CD4-positive, alpha-beta T cell (primary cell): ENCODE data around the gene ABCB9. TPM values are rescaled to one million over a fixed set of nuclear protein-coding genes. Genes with fewer than 3 reads are reported as not detected.

Source experiments
- ATAC-seq: fragments of 200-7000 bp; cut with Tn5 transposase; one replicate; pipeline ENCODE4 v1.10.0; 2022; ENCODE audit warnings: mild to moderate bottlenecking; ENCODE audit not compliant: poor library complexity
- CTCF ChIA-PET: fragments of 350-600 bp; sonication (Branson Sonifier 250); formaldehyde crosslinking; loops from one replicate; lab custom pipeline; 2021; ENCODE audit warnings: antibody characterized with exemption, inconsistent platforms; lab: Charles Lee
- POLR2A ChIA-PET: fragments of 350-600 bp; sonication (Branson Sonifier 250); formaldehyde crosslinking; loops from one replicate; lab custom pipeline; 2021; ENCODE audit warnings: antibody characterized with exemption, inconsistent platforms; lab: Charles Lee
- DNase-seq, 14 experiments: peaks; one replicate each; pipeline ENCODE4 v3.0.0-alpha.2; 2013 to 2020; ENCODE audit warnings: mixed read lengths in 2 of 14
- H3K27ac ChIP-seq, 2 donors: one replicate each; pipeline versions ENCODE4 v1.5.1 to v1.7.0; 2013; ENCODE audit warnings: low read length in 2 of 2, low read depth in 1 of 2, mild to moderate bottlenecking in 1 of 2
- H3K27me3 ChIP-seq, 2 experiments: 1 replicate in 1 of 2; 2 replicates in 1 of 2; pipeline versions ENCODE4 v1.6.1 to v1.7.0; 2013; ENCODE audit warnings: low read length in 2 of 2, control low read depth in 1 of 2, mild to moderate bottlenecking in 1 of 2, moderate library complexity in 1 of 2; ENCODE audit not compliant: insufficient read depth in 2 of 2, control insufficient read depth in 1 of 2
- H3K36me3 ChIP-seq: one replicate; pipeline ENCODE4 v1.6.1; 2013; ENCODE audit warnings: low read length, control low read depth; ENCODE audit not compliant: insufficient read depth
- H3K4me1 ChIP-seq: one replicate; pipeline ENCODE4 v1.6.1; 2013; ENCODE audit warnings: low read length, control low read depth; ENCODE audit not compliant: insufficient read depth
- H3K4me3 ChIP-seq: one replicate; pipeline ENCODE4 v1.5.1; 2013; ENCODE audit warnings: mild to moderate bottlenecking, low read length, moderate library complexity
- H3K9me3 ChIP-seq, 2 experiments: 1 replicate in 1 of 2; 2 replicates in 1 of 2; pipeline versions ENCODE4 v1.6.1 to v1.7.0; 2013; ENCODE audit warnings: low read length in 2 of 2, mild to moderate bottlenecking in 2 of 2, control low read depth in 1 of 2, moderate library complexity in 1 of 2; ENCODE audit not compliant: control insufficient read depth in 1 of 2, insufficient read depth in 1 of 2
- H3K27ac Mint-ChIP-seq: one replicate; pipeline ENCODE4 v1.8.0; 2020; ENCODE audit warnings: mixed read lengths
- H3K27me3 Mint-ChIP-seq: one replicate; pipeline ENCODE4 v1.8.0; 2021; ENCODE audit warnings: mixed read lengths
- H3K36me3 Mint-ChIP-seq: one replicate; pipeline ENCODE4 v1.8.0; 2021; ENCODE audit warnings: low read depth, mixed read lengths
- H3K4me1 Mint-ChIP-seq: one replicate; pipeline ENCODE4 v1.8.0; 2021; ENCODE audit warnings: low read depth, mixed read lengths
- H3K4me3 Mint-ChIP-seq: one replicate; pipeline ENCODE4 v1.8.0; 2020; ENCODE audit warnings: mild to moderate bottlenecking, mixed read lengths
- H3K9me3 Mint-ChIP-seq: one replicate; pipeline ENCODE4 v1.8.0; 2020; ENCODE audit warnings: mixed read lengths
- intact Hi-C, 2 experiments: fragments of 100-400 bp; cut with DNase I in 1 of 2; cut with micrococcal nuclease in 1 of 2; formaldehyde crosslinking; loops; one replicate each; pipeline versions ENCODE4 v1.15.1 to v1.9.0; 2023 to 2025; cut with DNase I, micrococcal nuclease
- total RNA-seq, 174 experiments: library from RNA in 2 of 174; stranded (reverse) in 2 of 174; gene quantifications; one replicate each; pipeline ENCODE4 v1.2.3 and lab custom pipeline; 2021 to 2026
- TF ChIP-seq, protein P1 (sequence below): fragments of 200-600 bp; IDR thresholded peaks from one replicate; pipeline ENCODE4 v1.8.0; 2022; ENCODE audit warnings: antibody characterized with exemption, mild to moderate bottlenecking

Gene ABCB9
- total RNA-seq, 2 experiments from 2014 or later: 5.4 to 6.2 TPM

DNA sequence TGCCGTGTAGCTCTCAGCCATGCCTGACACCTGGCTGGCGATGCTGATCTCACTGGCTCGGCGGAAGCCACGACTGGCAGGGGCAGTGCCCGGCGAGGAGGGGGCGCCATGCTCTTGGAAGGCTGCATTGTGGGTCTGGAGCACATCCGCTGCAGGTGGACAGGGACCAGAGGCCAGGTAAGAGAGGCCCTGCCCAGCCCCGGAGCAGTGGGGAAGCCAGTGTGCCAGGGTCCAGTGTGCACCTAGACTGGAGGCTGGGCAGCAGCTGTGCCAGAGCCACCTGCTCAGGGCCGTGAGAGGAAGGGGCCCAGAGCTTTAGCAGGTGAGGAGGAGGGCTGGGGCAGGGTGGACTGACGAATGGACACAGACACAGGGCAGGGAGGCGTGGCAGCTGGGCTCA, 24.3 kb upstream of the ABCB9 start:
- intact Hi-C loops: no loop called here
- Histone ChIP-seq H3K36me3 (peaks cover 16% of the 10 kb centered on the region), H3K9me3 (no peaks in the 10 kb centered on the region), H3K4me1 (no peaks in the 10 kb centered on the region), H3K27ac (no peak overlapping the region), H3K27me3 (no peaks in the 10 kb centered on the region), H3K4me3 (no peak overlapping the region)
- DNase-seq (no peak), ATAC-seq (no peak)
- Mint-ChIP-seq H3K4me3 (no peak overlapping the region), H3K27ac (no peak overlapping the region), H3K36me3 (peaks cover 16% of the 10 kb centered on the region), H3K9me3 (no peaks in the 10 kb centered on the region), H3K4me1 (no peaks in the 10 kb centered on the region), H3K27me3 (no peaks in the 10 kb centered on the region)
- TF ChIP-seq, protein P1, sequence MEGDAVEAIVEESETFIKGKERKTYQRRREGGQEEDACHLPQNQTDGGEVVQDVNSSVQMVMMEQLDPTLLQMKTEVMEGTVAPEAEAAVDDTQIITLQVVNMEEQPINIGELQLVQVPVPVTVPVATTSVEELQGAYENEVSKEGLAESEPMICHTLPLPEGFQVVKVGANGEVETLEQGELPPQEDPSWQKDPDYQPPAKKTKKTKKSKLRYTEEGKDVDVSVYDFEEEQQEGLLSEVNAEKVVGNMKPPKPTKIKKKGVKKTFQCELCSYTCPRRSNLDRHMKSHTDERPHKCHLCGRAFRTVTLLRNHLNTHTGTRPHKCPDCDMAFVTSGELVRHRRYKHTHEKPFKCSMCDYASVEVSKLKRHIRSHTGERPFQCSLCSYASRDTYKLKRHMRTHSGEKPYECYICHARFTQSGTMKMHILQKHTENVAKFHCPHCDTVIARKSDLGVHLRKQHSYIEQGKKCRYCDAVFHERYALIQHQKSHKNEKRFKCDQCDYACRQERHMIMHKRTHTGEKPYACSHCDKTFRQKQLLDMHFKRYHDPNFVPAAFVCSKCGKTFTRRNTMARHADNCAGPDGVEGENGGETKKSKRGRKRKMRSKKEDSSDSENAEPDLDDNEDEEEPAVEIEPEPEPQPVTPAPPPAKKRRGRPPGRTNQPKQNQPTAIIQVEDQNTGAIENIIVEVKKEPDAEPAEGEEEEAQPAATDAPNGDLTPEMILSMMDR: no peak
- ChIA-PET CTCF (no interaction called here), POLR2A (interaction anchor here (0.5 kb wide), 1 partner anchor 741 kb away, joined by 3 read pairs; no protein-coding TSS in a partner anchor)

- peaks cover 2% of the 10 kb centered on the region for H3K4me1 Mint-ChIP-seq
- Histone ChIP-seq H3K27me3 (no peaks in the 10 kb centered on the region), H3K36me3 (peaks cover 17% of the 10 kb centered on the region), H3K27ac (no peak overlapping the region), H3K4me1 (peaks cover 2% of the 10 kb centered on the region), H3K9me3 (no peaks in the 10 kb centered on the region), H3K4me3 (no peak overlapping the region)
- H3K27ac Mint-ChIP-seq: no peak overlapping the region
- TF ChIP-seq, protein P1: no peak
- ChIA-PET CTCF (no interaction called here), POLR2A (interaction anchor here (1.0 kb wide), 1 partner anchor 15 kb away, joined by 5 read pairs; the partner anchor contains the start of gene OGFOD2)
- ATAC-seq: no peak
- H3K36me3 Mint-ChIP-seq: peaks cover 23% of the 10 kb centered on the region
- DNase-seq: no peak
- no peaks in the 10 kb centered on the region for H3K27me3 Mint-ChIP-seq
- H3K4me3 Mint-ChIP-seq: no peak overlapping the region
- H3K9me3 Mint-ChIP-seq: no peaks in the 10 kb centered on the region
- intact Hi-C loops: no loop called here
These were observed 23.7 kb upstream of the ABCB9 start for GRCh38 chr12:122989874-122990419.

GRCh38 chr12:122989225-122989839, 23.1 kb upstream of the ABCB9 start:
- ChIA-PET POLR2A (interaction anchor here (1.0 kb wide), 1 partner anchor 14 kb away, joined by 5 read pairs; the partner anchor contains the start of gene OGFOD2), CTCF (no interaction called here)
- no peak for ATAC-seq
- H3K27ac Mint-ChIP-seq: no peak overlapping the region
- H3K4me3 Mint-ChIP-seq: no peak overlapping the region
- Histone ChIP-seq H3K27me3 (no peaks in the 10 kb centered on the region), H3K27ac (no peak overlapping the region), H3K9me3 (no peaks in the 10 kb centered on the region), H3K4me1 (peaks cover 7% of the 10 kb centered on the region), H3K36me3 (peaks cover 22% of the 10 kb centered on the region), H3K4me3 (no peak overlapping the region)
- H3K4me1 Mint-ChIP-seq: peaks cover 8% of the 10 kb centered on the region
- TF ChIP-seq, protein P1: no peak
- intact Hi-C loops: no loop called here
- DNase-seq: no peak
- no peaks in the 10 kb centered on the region for H3K9me3 Mint-ChIP-seq
- peaks cover 29% of the 10 kb centered on the region for H3K36me3 Mint-ChIP-seq
- no peaks in the 10 kb centered on the region for H3K27me3 Mint-ChIP-seq
